MCF 10A (cell line): ENCODE measurements around the gene FOXO3. TPM values are rescaled to one million over a fixed set of nuclear protein-coding genes. Genes with fewer than 3 reads are reported as not detected.
A peak's percentile ranks its signal among the peaks of the same experiment; 100 is the strongest.

Source experiments
- BruUV-seq: library from RNA; stranded (reverse); fragments of 400-500 nt; replicated peaks from 2 replicates; lab custom pipeline; 2021; lab: Mats Ljungman, UMichigan
- CTCF ChIA-PET: fragments of 300-600 bp; sonication (Branson Sonifier 250); formaldehyde crosslinking; extraction: SDS; loops from one replicate; lab custom pipeline; 2021; ENCODE audit warnings: antibody characterized with exemption, inconsistent platforms; lab: Yijun Ruan, JAX
- POLR2A ChIA-PET: fragments of 300-600, 350-650 bp; sonication (Branson Sonifier 250); formaldehyde crosslinking; extraction: SDS; loops from one replicate; lab custom pipeline; 2020; ENCODE audit warnings: antibody characterized with exemption, inconsistent platforms; lab: Yijun Ruan, JAX
- DNase-seq: peaks from one replicate; pipeline ENCODE4 v3.0.0-alpha.2; 2018; ENCODE audit not compliant: unreplicated experiment
- H3K27ac Mint-ChIP-seq: one replicate; pipeline ENCODE4 v1.8.0; 2022; ENCODE audit warnings: mild to moderate bottlenecking, low read depth, mixed read lengths; ENCODE audit not compliant: unreplicated experiment
- H3K27me3 Mint-ChIP-seq: one replicate; pipeline ENCODE4 v1.8.0; 2022; ENCODE audit warnings: mixed read lengths; ENCODE audit not compliant: insufficient read depth, unreplicated experiment
- H3K36me3 Mint-ChIP-seq: one replicate; pipeline ENCODE4 v1.8.0; 2022; ENCODE audit warnings: mild to moderate bottlenecking, moderate library complexity, mixed read lengths; ENCODE audit not compliant: insufficient read depth, unreplicated experiment
- H3K4me1 Mint-ChIP-seq: one replicate; pipeline ENCODE4 v1.8.0; 2022; ENCODE audit warnings: mixed read lengths; ENCODE audit not compliant: insufficient read depth, unreplicated experiment
- H3K4me3 Mint-ChIP-seq: one replicate; pipeline ENCODE4 v1.8.0; 2022; ENCODE audit warnings: mild to moderate bottlenecking, moderate library complexity, mixed read lengths; ENCODE audit not compliant: unreplicated experiment
- H3K9me3 Mint-ChIP-seq: one replicate; pipeline ENCODE4 v1.8.0; 2022; ENCODE audit warnings: mixed read lengths; ENCODE audit not compliant: unreplicated experiment
- CTCF ChIP-seq: fragments of 200-600 bp; IDR thresholded peaks from one replicate; pipeline ENCODE4 v1.8.0; 2022; ENCODE audit warnings: antibody characterized with exemption, mild to moderate bottlenecking; ENCODE audit not compliant: unreplicated experiment
- intact Hi-C: fragments of 100-400 bp; cut with micrococcal nuclease; formaldehyde crosslinking; loops from 2 replicates; pipeline ENCODE4 v1.14.1; 2022
- total RNA-seq: library from RNA; stranded (reverse); gene quantifications from 2 replicates; pipeline ENCODE4 v1.2.3, GENCODE V29; 2022

The FOXO3 gene
- total RNA-seq, 1 experiment from 2014 or later = 53.0 TPM

GRCh38 chr6:108556250-108556649 is 4.5 kb upstream of the FOXO3 start:
- H3K27me3 Mint-ChIP-seq = no peaks in the 10 kb centered on the region
- peak overlapping the region; percentile 91 for H3K27ac Mint-ChIP-seq
- ChIA-PET POLR2A (interaction anchor here (0.9 to 8.5 kb wide), 16 partner anchors 8 to 537 kb away, joined by 3 to 164 read pairs (median 8); partner anchors contain the start of genes SESN1 and SNX3), CTCF (interaction anchor here (0.5 to 4.4 kb wide), 10 partner anchors 12 to 560 kb away, joined by 3 to 25 read pairs (median 4); no protein-coding TSS in a partner anchor)
- H3K9me3 Mint-ChIP-seq = no peaks in the 10 kb centered on the region
- peaks cover 7% of the 10 kb centered on the region for H3K36me3 Mint-ChIP-seq
- peak overlapping the region; percentile 90 for H3K4me3 Mint-ChIP-seq
- no peak for DNase-seq
- TF ChIP-seq CTCF = no peak
- intact Hi-C loops = no loop called here
- BruUV-seq = no TSS peak
- peaks cover 28% of the 10 kb centered on the region for H3K4me1 Mint-ChIP-seq

GRCh38 chr6:108556866-108557493 is 3.7 kb upstream of the FOXO3 start:
- Mint-ChIP-seq H3K9me3 (no peaks in the 10 kb centered on the region), H3K4me1 (peaks cover 28% of the 10 kb centered on the region), H3K27me3 (no peaks in the 10 kb centered on the region), H3K27ac (peak overlapping the region; percentile 91), H3K36me3 (peaks cover 12% of the 10 kb centered on the region), H3K4me3 (peak overlapping the region; percentile 90)
- intact Hi-C loops = no loop called here
- no peak for TF ChIP-seq CTCF
- ChIA-PET CTCF (interaction anchor here (0.5 to 4.4 kb wide), 9 partner anchors 13 to 560 kb away, joined by 3 to 25 read pairs (median 4); no protein-coding TSS in a partner anchor), POLR2A (interaction anchor here (0.9 to 8.5 kb wide), 18 partner anchors 9 to 538 kb away, joined by 3 to 164 read pairs (median 10); partner anchors contain the start of genes ARMC2, CEP57L1, SESN1 and SNX3)
- no peak for DNase-seq
- no TSS peak for BruUV-seq

DNA sequence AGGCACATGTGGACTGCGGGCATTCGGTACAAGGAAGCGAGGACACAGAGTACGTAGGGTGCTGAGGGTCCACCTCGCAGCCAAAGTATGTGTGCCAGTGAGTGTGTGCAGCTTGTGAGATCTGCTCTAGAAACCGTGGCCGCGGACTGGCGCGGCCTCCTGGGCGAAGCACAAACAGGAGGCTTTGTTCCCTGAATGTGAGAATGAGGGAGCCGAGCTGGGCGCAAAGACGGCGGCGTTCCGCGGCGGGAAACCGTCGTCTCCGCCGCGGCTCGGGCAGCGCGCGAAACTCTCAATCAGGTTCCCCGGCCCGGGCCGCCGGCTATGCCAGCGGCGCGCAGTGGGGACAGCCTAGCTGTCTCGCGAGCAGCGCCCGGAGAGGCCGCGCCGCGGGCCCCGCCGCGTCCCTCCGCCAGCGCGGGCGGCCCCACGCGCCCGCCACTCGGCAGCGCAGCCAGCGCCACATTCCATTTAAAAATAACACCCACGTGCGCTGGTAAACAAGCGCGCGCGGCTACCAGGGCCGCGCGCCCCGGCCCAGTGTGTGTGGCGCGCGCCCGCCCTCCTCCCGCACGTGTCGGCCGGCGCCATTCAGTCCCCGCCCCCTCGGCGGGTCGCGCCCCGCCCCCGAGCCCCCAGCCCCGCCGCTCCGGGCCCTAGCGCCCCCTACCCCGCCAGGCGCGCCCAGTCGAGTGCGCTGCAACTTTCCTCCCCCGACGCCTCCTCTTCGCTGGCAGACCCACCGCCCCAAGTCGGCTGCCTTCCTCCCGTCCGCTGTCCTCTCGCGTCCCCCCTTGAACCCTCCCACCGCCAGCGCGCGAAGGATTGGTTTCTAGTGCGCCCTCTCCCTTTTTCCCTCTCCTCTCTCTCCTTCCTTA is 3.0 kb upstream of the FOXO3 start:
- ChIA-PET CTCF (interaction anchor here (0.5 to 4.4 kb wide), 8 partner anchors 16 to 515 kb away, joined by 3 to 25 read pairs (median 4); no protein-coding TSS in a partner anchor), POLR2A (interaction anchor here (0.6 to 8.5 kb wide), 42 partner anchors 8 to 825 kb away, joined by 3 to 164 read pairs (median 6); partner anchors contain the start of genes ARMC2, CD164, CEP57L1 and SESN1)
- BruUV-seq = no TSS peak
- DNase-seq = peak; percentile 58
- Mint-ChIP-seq H3K4me1 (peaks cover 28% of the 10 kb centered on the region), H3K4me3 (peak overlapping the region; percentile 90), H3K36me3 (peaks cover 19% of the 10 kb centered on the region), H3K27ac (peak overlapping the region; percentile 91), H3K27me3 (no peaks in the 10 kb centered on the region), H3K9me3 (no peaks in the 10 kb centered on the region)
- TF ChIP-seq CTCF = no peak
- intact Hi-C loops = loop anchor here (2.0 kb wide), 1 partner anchor 277 kb away; no protein-coding TSS in a partner anchor
